WTC11 (cell line): Measurements from ENCODE around the gene COL9A2. TPM values are rescaled to one million over a fixed set of nuclear protein-coding genes. Genes with fewer than 3 reads are reported as not detected.

ENCODE experiments used
- ATAC-seq: fragments of 200-7000 bp; cut with Tn5 transposase; 2 replicates; pipeline ENCODE4 v1.10.0; 2021; ENCODE audit warnings: mild to moderate bottlenecking, moderate library complexity
- CTCF ChIA-PET: fragments of 300-600 bp; sonication (Branson Sonifier 250); formaldehyde crosslinking; loops from one replicate; lab custom pipeline; 2021; ENCODE audit warnings: antibody characterized with exemption; lab: Charles Lee
- POLR2A ChIA-PET: fragments of 350-600 bp; sonication (Branson Sonifier 250); formaldehyde crosslinking; loops from one replicate; lab custom pipeline; 2021; ENCODE audit warnings: antibody characterized with exemption; lab: Charles Lee
- DNase-seq: peaks from one replicate; pipeline ENCODE4 v3.0.0; 2021; ENCODE audit warnings: low spot score
- H3K27ac Mint-ChIP-seq: 2 replicates; pipeline ENCODE4 v1.8.0; 2021; ENCODE audit warnings: mixed read lengths
- H3K27me3 Mint-ChIP-seq: 2 replicates; pipeline ENCODE4 v1.8.0; 2021; ENCODE audit warnings: low read depth, mild to moderate bottlenecking, moderate library complexity, mixed read lengths
- H3K36me3 Mint-ChIP-seq: 2 replicates; pipeline ENCODE4 v1.8.0; 2021; ENCODE audit warnings: mixed read lengths
- H3K4me1 Mint-ChIP-seq: 2 replicates; pipeline ENCODE4 v1.8.0; 2022; ENCODE audit warnings: mixed read lengths
- H3K4me3 Mint-ChIP-seq: 2 replicates; pipeline ENCODE4 v1.8.0; 2021; ENCODE audit warnings: mild to moderate bottlenecking, moderate library complexity, mixed read lengths
- H3K9me3 Mint-ChIP-seq: 2 replicates; pipeline ENCODE4 v1.8.0; 2021; ENCODE audit warnings: mixed read lengths
- AR ChIP-seq: fragments of 250-450 bp; sonication (Bioruptor Pico); IDR thresholded peaks from 2 replicates; pipeline ENCODE4 v1.9.0; 2021; ENCODE audit warnings: mild to moderate bottlenecking
- ARID4B ChIP-seq: sonication (generic); formaldehyde crosslinking; IDR thresholded peaks from 2 replicates; pipeline ENCODE4 v1.8.0; 2023; ENCODE audit warnings: missing genetic modification reagents, mild to moderate bottlenecking, borderline replicate concordance
- ATF1 ChIP-seq: sonication (generic); formaldehyde crosslinking; IDR thresholded peaks from 2 replicates; pipeline ENCODE4 v1.8.1; 2023; ENCODE audit warnings: mild to moderate bottlenecking, moderate library complexity, missing genetic modification reagents
- CREM ChIP-seq: sonication (generic); formaldehyde crosslinking; IDR thresholded peaks from 2 replicates; pipeline ENCODE4 v1.8.1; 2022; ENCODE audit warnings: mild to moderate bottlenecking, missing genetic modification reagents, moderate library complexity
- ELF4 ChIP-seq: sonication (generic); formaldehyde crosslinking; IDR thresholded peaks from 2 replicates; pipeline ENCODE4 v1.8.1; 2022; ENCODE audit warnings: low read depth, mild to moderate bottlenecking, moderate library complexity, missing genetic modification reagents
- ERG ChIP-seq: fragments of 250-450 bp; sonication (Bioruptor Pico); IDR thresholded peaks from 2 replicates; pipeline ENCODE4 v1.8.0; 2021; ENCODE audit warnings: mild to moderate bottlenecking
- ETV6 ChIP-seq: sonication (generic); formaldehyde crosslinking; IDR thresholded peaks from 2 replicates; pipeline ENCODE4 v1.8.1; 2022; ENCODE audit warnings: mild to moderate bottlenecking, missing genetic modification reagents
- FOXK1 ChIP-seq: sonication (generic); formaldehyde crosslinking; IDR thresholded peaks from 2 replicates; pipeline ENCODE4 v1.8.0; 2022; ENCODE audit warnings: mild to moderate bottlenecking, moderate library complexity, missing genetic modification reagents
- GTF2I ChIP-seq: fragments of 250-450 bp; sonication (Bioruptor Pico); conservative IDR thresholded peaks from 2 replicates; pipeline ENCODE4 v1.4.0; 2021; ENCODE audit warnings: mild to moderate bottlenecking
- HMGXB4 ChIP-seq: sonication (generic); formaldehyde crosslinking; IDR thresholded peaks from 2 replicates; pipeline ENCODE4 v1.8.1; 2023; ENCODE audit warnings: mild to moderate bottlenecking, moderate library complexity, missing genetic modification reagents
- KAT7 ChIP-seq: sonication (generic); formaldehyde crosslinking; IDR thresholded peaks from 2 replicates; pipeline ENCODE4 v1.8.1; 2023; ENCODE audit warnings: missing genetic modification reagents, mild to moderate bottlenecking, borderline replicate concordance
- MLX ChIP-seq: sonication (generic); formaldehyde crosslinking; IDR thresholded peaks from 2 replicates; pipeline ENCODE4 v1.8.1; 2023; ENCODE audit warnings: mild to moderate bottlenecking, missing genetic modification reagents, moderate library complexity
- NR2C2 ChIP-seq: sonication (generic); formaldehyde crosslinking; IDR thresholded peaks from 2 replicates; pipeline ENCODE4 v1.8.0; 2022; ENCODE audit warnings: mild to moderate bottlenecking, missing genetic modification reagents
- RELA ChIP-seq: sonication (generic); formaldehyde crosslinking; IDR thresholded peaks from 2 replicates; pipeline ENCODE4 v1.8.1; 2022; ENCODE audit warnings: missing genetic modification reagents, mild to moderate bottlenecking, borderline replicate concordance
- USF1 ChIP-seq: sonication (generic); formaldehyde crosslinking; IDR thresholded peaks from 2 replicates; pipeline ENCODE4 v1.8.0; 2022; ENCODE audit warnings: mild to moderate bottlenecking, missing genetic modification reagents
- ZNF317 ChIP-seq: sonication (generic); formaldehyde crosslinking; IDR thresholded peaks from 2 replicates; pipeline ENCODE4 v1.8.1; 2023; ENCODE audit warnings: low read depth, mild to moderate bottlenecking, moderate library complexity, missing genetic modification reagents, borderline replicate concordance
- ZNF396 ChIP-seq: fragments of 250-450 bp; sonication (Bioruptor Pico); IDR thresholded peaks from 2 replicates; pipeline ENCODE4 v1.8.0; 2021; ENCODE audit warnings: mild to moderate bottlenecking, moderate library complexity, borderline replicate concordance
- ZSCAN18 ChIP-seq: fragments of 250-450 bp; sonication (Bioruptor Pico); IDR thresholded peaks from 2 replicates; pipeline ENCODE4 v2.1.2; 2022; ENCODE audit warnings: mild to moderate bottlenecking, moderate library complexity
- total RNA-seq: library from RNA; stranded (reverse); gene quantifications from 3 replicates; pipeline ENCODE4 v1.2.3, GENCODE V29; 2021

The COL9A2 gene
- total RNA-seq, 1 experiment from 2014 or later = 4.7 TPM

- TF ChIP-seq ARID4B (CRISPR knock-in tag) = no peak
- no peak for TF ChIP-seq ELF4 (CRISPR knock-in tag)
- no peak for TF ChIP-seq FOXK1
- TF ChIP-seq ZNF317 (CRISPR knock-in tag) = no peak
- no peak for TF ChIP-seq ERG (CRISPR knock-in tag)
- TF ChIP-seq ZSCAN18 = no peak
- no peak for TF ChIP-seq ZNF396 (CRISPR knock-in tag)
- no peak for TF ChIP-seq HMGXB4 (CRISPR knock-in tag)
- no peak for TF ChIP-seq AR (CRISPR knock-in tag)
Observed at GRCh38 chr1:40362699-40363098, 45.6 kb upstream of the COL9A2 start (continued).

- POLR2A ChIA-PET = no interaction called here
- Mint-ChIP-seq H3K9me3 (peaks cover 24% of the 10 kb centered on the region), H3K27ac (no peak overlapping the region), H3K36me3 (peaks cover 3% of the 10 kb centered on the region; the same call in 1 of the 2 replicates), H3K27me3 (peaks cover 21% of the 10 kb centered on the region), H3K4me1 (peaks cover 3% of the 10 kb centered on the region; the same call in 1 of the 2 replicates), H3K4me3 (no peak overlapping the region)
- CTCF ChIA-PET = interaction anchor here (0.6 to 3.2 kb wide), 2 partner anchors 23 to 72 kb away, joined by 3 to 16 read pairs; no protein-coding TSS in a partner anchor
- DNase-seq = no peak
- ATAC-seq = no peak
- TF ChIP-seq ETV6 (CRISPR knock-in tag) = no peak
- TF ChIP-seq NR2C2 = no peak
- no peak for TF ChIP-seq GTF2I (CRISPR knock-in tag)
- TF ChIP-seq CREM = no peak
- no peak for TF ChIP-seq MLX
- TF ChIP-seq USF1 (CRISPR knock-in tag) = no peak
- TF ChIP-seq ATF1 = no peak
- TF ChIP-seq RELA (CRISPR knock-in tag) = no peak
- no peak for TF ChIP-seq KAT7 (CRISPR knock-in tag)
- no peak for TF ChIP-seq ARID4B (CRISPR knock-in tag)
Observed at GRCh38 chr1:40362199-40362598, 45.1 kb upstream of the COL9A2 start.
